Measurements from ENCODE around the gene BUB1B. TPM values are rescaled to one million over a fixed set of nuclear protein-coding genes. Genes with fewer than 3 reads are reported as not detected.
A peak's percentile ranks its signal among the peaks of the same experiment; 100 is the strongest.
"Not testable (repeated sequence)": the region's sequence is repeated elsewhere in the genome, so short reads cannot be mapped to it uniquely, and the experiment has no call there.

The BUB1B gene
- total and polyA plus RNA-seq, 9 donors, result 10.8 to 20.7 (median 13.5) TPM

GRCh38 chr15:40136470-40137302, 24.2 kb upstream of the BUB1B start:
- no peak overlapping the region for H3K27ac ChIP-seq (ENCODE audit: low read length)
- WGBS (ENCODE audit: insufficient coverage), result 94% methylated on average over 2 of the region's 6 CpGs
- DNase-seq, result no peak

GRCh38 chr15:40137303-40138200, 23.3 kb upstream of the BUB1B start:
- H3K27ac ChIP-seq (ENCODE audit: low read length), result no peak overlapping the region
- H3K4me3 ChIP-seq (ENCODE audit: low read length), result no peak overlapping the region
- H3K4me1 ChIP-seq (ENCODE audit: control insufficient read depth, insufficient read depth, low read length), result no peaks in the 10 kb centered on the region
- H3K9me3 ChIP-seq (replicated peaks; ENCODE audit: control insufficient read depth, low read depth, low read length), result no peaks in the 10 kb centered on the region
- H3K36me3 ChIP-seq (ENCODE audit: control insufficient read depth, insufficient read depth, low read length), result no peaks in the 10 kb centered on the region
- 86% methylated on average over 6 of the region's 11 CpGs for whole genome bisulfite sequencing (ENCODE audit: insufficient coverage)
- H3K27me3 ChIP-seq (ENCODE audit: control insufficient read depth, insufficient read depth, low read length), result no peaks in the 10 kb centered on the region
- DNase-seq, result no peak

More at GRCh38 chr15:40136470-40137302, 24.2 kb upstream of the BUB1B start:
- Histone ChIP-seq H3K4me3 (ENCODE audit: low read length) (no peak overlapping the region), H3K27me3 (ENCODE audit: control insufficient read depth, insufficient read depth, low read length) (no peaks in the 10 kb centered on the region), H3K4me1 (ENCODE audit: control insufficient read depth, insufficient read depth, low read length) (no peaks in the 10 kb centered on the region), H3K36me3 (ENCODE audit: control insufficient read depth, insufficient read depth, low read length) (no peaks in the 10 kb centered on the region), H3K9me3 (replicated peaks; ENCODE audit: control insufficient read depth, low read depth, low read length) (no peaks in the 10 kb centered on the region)

GRCh38 chr15:40138201-40138570, 22.7 kb upstream of the BUB1B start:
- not testable (repeated sequence) for H3K4me3 ChIP-seq (ENCODE audit: low read length); H3K4me1 ChIP-seq (ENCODE audit: control insufficient read depth, insufficient read depth, low read length); H3K9me3 ChIP-seq (replicated peaks; ENCODE audit: control insufficient read depth, low read depth, low read length); H3K36me3 ChIP-seq (ENCODE audit: control insufficient read depth, insufficient read depth, low read length); H3K27ac ChIP-seq (ENCODE audit: low read length); H3K27me3 ChIP-seq (ENCODE audit: control insufficient read depth, insufficient read depth, low read length); DNase-seq
- WGBS (ENCODE audit: insufficient coverage), result no CpG with 5 or more reads among the region's 3 CpGs

- Histone ChIP-seq H3K27me3 (ENCODE audit: control insufficient read depth, insufficient read depth, low read length) (no peaks in the 10 kb centered on the region), H3K36me3 (ENCODE audit: control insufficient read depth, insufficient read depth, low read length) (no peaks in the 10 kb centered on the region), H3K27ac (ENCODE audit: low read length) (no peak overlapping the region), H3K4me3 (ENCODE audit: low read length) (no peak overlapping the region), H3K4me1 (ENCODE audit: control insufficient read depth, insufficient read depth, low read length) (no peaks in the 10 kb centered on the region), H3K9me3 (replicated peaks; ENCODE audit: control insufficient read depth, low read depth, low read length) (no peaks in the 10 kb centered on the region)
- DNase-seq, result no peak
- 100% methylated on average over 1 of the region's 5 CpGs for WGBS (ENCODE audit: insufficient coverage)
These were observed 18.4 kb upstream of the BUB1B start for GRCh38 chr15:40142428-40142827.

GRCh38 chr15:40146037-40146436, 14.8 kb upstream of the BUB1B start:
- DNase-seq, result no peak
- Histone ChIP-seq H3K27ac (ENCODE audit: low read length) (no peak overlapping the region), H3K36me3 (ENCODE audit: control insufficient read depth, insufficient read depth, low read length) (no peaks in the 10 kb centered on the region), H3K4me1 (ENCODE audit: control insufficient read depth, insufficient read depth, low read length) (peaks cover 10% of the 10 kb centered on the region), H3K4me3 (ENCODE audit: low read length) (no peak overlapping the region), H3K27me3 (ENCODE audit: control insufficient read depth, insufficient read depth, low read length) (no peaks in the 10 kb centered on the region), H3K9me3 (replicated peaks; ENCODE audit: control insufficient read depth, low read depth, low read length) (no peaks in the 10 kb centered on the region)
- 73% methylated on average over 3 of the region's 4 CpGs for WGBS (ENCODE audit: insufficient coverage)

- H3K4me1 ChIP-seq (ENCODE audit: control insufficient read depth, insufficient read depth, low read length), result peaks cover 10% of the 10 kb centered on the region
- H3K9me3 ChIP-seq (replicated peaks; ENCODE audit: control insufficient read depth, low read depth, low read length), result no peaks in the 10 kb centered on the region
- no peak overlapping the region for H3K27ac ChIP-seq (ENCODE audit: low read length)
- 90% methylated on average over 3 of the region's 4 CpGs for WGBS (ENCODE audit: insufficient coverage)
- no peak for DNase-seq
- H3K4me3 ChIP-seq (ENCODE audit: low read length), result no peak overlapping the region
- H3K36me3 ChIP-seq (ENCODE audit: control insufficient read depth, insufficient read depth, low read length), result no peaks in the 10 kb centered on the region
- H3K27me3 ChIP-seq (ENCODE audit: control insufficient read depth, insufficient read depth, low read length), result no peaks in the 10 kb centered on the region
These were observed 11.5 kb upstream of the BUB1B start for GRCh38 chr15:40149339-40149738.

GRCh38 chr15:40150163-40150925, 10.5 kb upstream of the BUB1B start:
- Histone ChIP-seq H3K4me1 (ENCODE audit: control insufficient read depth, insufficient read depth, low read length) (peaks cover 10% of the 10 kb centered on the region), H3K4me3 (ENCODE audit: low read length) (no peak overlapping the region), H3K27me3 (ENCODE audit: control insufficient read depth, insufficient read depth, low read length) (no peaks in the 10 kb centered on the region), H3K27ac (ENCODE audit: low read length) (peak overlapping the region; percentile 35), H3K9me3 (replicated peaks; ENCODE audit: control insufficient read depth, low read depth, low read length) (no peaks in the 10 kb centered on the region), H3K36me3 (ENCODE audit: control insufficient read depth, insufficient read depth, low read length) (no peaks in the 10 kb centered on the region)
- peak; percentile 74 for DNase-seq
- no CpG with 5 or more reads among the region's 9 CpGs for WGBS (ENCODE audit: insufficient coverage)

GRCh38 chr15:40151499-40151898, 9.4 kb upstream of the BUB1B start:
- Histone ChIP-seq H3K27me3 (ENCODE audit: control insufficient read depth, insufficient read depth, low read length) (no peaks in the 10 kb centered on the region), H3K4me3 (ENCODE audit: low read length) (no peak overlapping the region), H3K9me3 (replicated peaks; ENCODE audit: control insufficient read depth, low read depth, low read length) (no peaks in the 10 kb centered on the region), H3K4me1 (ENCODE audit: control insufficient read depth, insufficient read depth, low read length) (peaks cover 10% of the 10 kb centered on the region), H3K36me3 (ENCODE audit: control insufficient read depth, insufficient read depth, low read length) (no peaks in the 10 kb centered on the region), H3K27ac (ENCODE audit: low read length) (no peak overlapping the region)
- WGBS (ENCODE audit: insufficient coverage), result 73% methylated on average over 5 of the region's 6 CpGs
- no peak for DNase-seq

GRCh38 chr15:40151991-40152390, 8.9 kb upstream of the BUB1B start:
- Histone ChIP-seq H3K4me1 (ENCODE audit: control insufficient read depth, insufficient read depth, low read length) (peaks cover 10% of the 10 kb centered on the region), H3K36me3 (ENCODE audit: control insufficient read depth, insufficient read depth, low read length) (no peaks in the 10 kb centered on the region), H3K4me3 (ENCODE audit: low read length) (no peak overlapping the region), H3K27ac (ENCODE audit: low read length) (no peak overlapping the region), H3K27me3 (ENCODE audit: control insufficient read depth, insufficient read depth, low read length) (no peaks in the 10 kb centered on the region), H3K9me3 (replicated peaks; ENCODE audit: control insufficient read depth, low read depth, low read length) (no peaks in the 10 kb centered on the region)
- DNase-seq, result no peak
- no CpG with 5 or more reads among the region's 4 CpGs for WGBS (ENCODE audit: insufficient coverage)

- not testable (repeated sequence) for H3K36me3 ChIP-seq (ENCODE audit: control insufficient read depth, insufficient read depth, low read length)
- no CpG with 5 or more reads among the region's 1 CpG for WGBS (ENCODE audit: insufficient coverage)
These were observed 6.0 kb upstream of the BUB1B start for GRCh38 chr15:40154821-40155220.

More at GRCh38 chr15:40154821-40155220, 6.0 kb upstream of the BUB1B start:
- H3K27me3 ChIP-seq (ENCODE audit: control insufficient read depth, insufficient read depth, low read length); DNase-seq; H3K4me3 ChIP-seq (ENCODE audit: low read length); H3K27ac ChIP-seq (ENCODE audit: low read length); H3K9me3 ChIP-seq (replicated peaks; ENCODE audit: control insufficient read depth, low read depth, low read length): not testable (repeated sequence)
- peaks cover 10% of the 10 kb centered on the region for H3K4me1 ChIP-seq (ENCODE audit: control insufficient read depth, insufficient read depth, low read length)
